B cell (primary cell): ENCODE data around the gene WWTR1.

Experiments
- CTCF ChIP-seq: fragments of 200-600 bp; IDR thresholded peaks from one replicate; pipeline ENCODE4 v1.8.0; 2022; ENCODE audit warnings: antibody characterized with exemption, mild to moderate bottlenecking
- EZH2 ChIP-seq: IDR thresholded peaks from 2 replicates; pipeline ENCODE4 v1.6.1; 2012; ENCODE audit warnings: borderline replicate concordance, low read depth, mild to moderate bottlenecking, moderate library complexity, low read length; ENCODE audit not compliant: insufficient read depth, poor library complexity, severe bottlenecking

DNA sequence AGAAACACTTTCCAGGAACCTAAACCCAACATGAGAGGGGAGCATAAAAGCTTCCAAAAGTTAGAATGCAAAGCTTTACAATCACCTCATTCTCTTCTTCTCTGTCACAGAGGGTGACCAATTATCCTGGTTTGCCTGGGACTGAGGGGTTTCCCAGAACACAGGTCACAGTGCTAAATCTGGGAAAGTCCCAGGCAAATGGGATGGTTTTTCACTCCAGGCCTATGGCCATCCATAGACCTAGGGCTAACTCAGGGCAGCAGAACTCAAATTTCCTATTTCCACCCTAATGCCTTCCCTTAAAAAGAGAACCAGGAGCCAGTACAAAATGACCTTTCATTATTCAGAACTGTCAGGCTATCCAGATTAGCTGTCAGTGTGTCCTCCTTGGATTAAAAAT, 106.3 kb downstream of the WWTR1 start:
- TF ChIP-seq CTCF (no peak), EZH2 (no peak)
